ENCODE results near the gene GIMAP1. TPM values are rescaled to one million over a fixed set of nuclear protein-coding genes. Genes with fewer than 3 reads are reported as not detected.
A peak's percentile ranks its signal among the peaks of the same experiment; 100 is the strongest.

Gene GIMAP1
- total RNA-seq, 1 experiment from 2014 or later = not detected

GRCh38 chr7:150722431-150722931, 6.1 kb downstream of the GIMAP1 start:
- no peak for DNase-seq (ENCODE audit: low spot score)

- no peak for DNase-seq (ENCODE audit: low spot score)
These were observed 7.1 kb downstream of the GIMAP1 start for GRCh38 chr7:150723467-150723866.

GRCh38 chr7:150727381-150727780, 11.0 kb downstream of the GIMAP1 start:
- peak; percentile 69 for DNase-seq (ENCODE audit: low spot score)

GRCh38 chr7:150728011-150728410, 11.6 kb downstream of the GIMAP1 start:
- DNase-seq (ENCODE audit: low spot score) = no peak

- DNase-seq (ENCODE audit: low spot score) = no peak
These were observed 12.2 kb downstream of the GIMAP1 start for GRCh38 chr7:150728609-150729008.

- no peak for DNase-seq (ENCODE audit: low spot score)
These were observed 15.5 kb downstream of the GIMAP1 start for GRCh38 chr7:150731916-150732315.

GRCh38 chr7:150732786-150733481, 16.5 kb downstream of the GIMAP1 start:
- no peak for DNase-seq (ENCODE audit: low spot score)

GRCh38 chr7:150733482-150734095, 17.2 kb downstream of the GIMAP1 start:
- no peak for DNase-seq (ENCODE audit: low spot score)

- DNase-seq (ENCODE audit: low spot score) = no peak
These were observed 17.8 kb downstream of the GIMAP1 start for GRCh38 chr7:150734254-150734653.

- no peak for DNase-seq (ENCODE audit: low spot score)
These were observed 19.4 kb downstream of the GIMAP1 start for GRCh38 chr7:150735596-150736358.

- DNase-seq (ENCODE audit: low spot score) = no peak
These were observed 20.5 kb downstream of the GIMAP1 start for GRCh38 chr7:150736864-150737263.

GRCh38 chr7:150737265-150738055, 21.0 kb downstream of the GIMAP1 start, which contains the start of gene GIMAP5:
Gene GIMAP5 (plus strand): TSS chr7:150737418. CDS start chr7:150740885, 3,467 bp downstream.
- no peak for DNase-seq (ENCODE audit: low spot score)

- no peak for DNase-seq (ENCODE audit: low spot score)
These were observed 21.7 kb downstream of the GIMAP1 start for GRCh38 chr7:150738092-150738491.

- DNase-seq (ENCODE audit: low spot score) = no peak
These were observed 22.2 kb downstream of the GIMAP1 start for GRCh38 chr7:150738591-150739001.

- peak; percentile 23 for DNase-seq (ENCODE audit: low spot score)
These were observed 22.6 kb downstream of the GIMAP1 start for GRCh38 chr7:150739033-150739432.

GRCh38 chr7:150740053-150740452, 23.6 kb downstream of the GIMAP1 start:
- DNase-seq (ENCODE audit: low spot score) = no peak

- no peak for DNase-seq (ENCODE audit: low spot score)
These were observed 26.0 kb downstream of the GIMAP1 start for GRCh38 chr7:150742286-150742968.

GRCh38 chr7:150744041-150744656, 27.7 kb downstream of the GIMAP1 start:
- no peak for DNase-seq (ENCODE audit: low spot score)

- no peak for DNase-seq (ENCODE audit: low spot score)
These were observed 28.7 kb downstream of the GIMAP1 start for GRCh38 chr7:150745086-150745485.

GRCh38 chr7:150745876-150746275, 29.5 kb downstream of the GIMAP1 start:
- no peak for DNase-seq (ENCODE audit: low spot score)
